Psoas muscle (tissue), 8 donors: ENCODE data around the gene POMC. TPM values are rescaled to one million over a fixed set of nuclear protein-coding genes. Genes with fewer than 3 reads are reported as not detected.

Source experiments
- ATAC-seq, 4 donors: fragments of 200-7000 bp; cut with Tn5 transposase; one replicate each; pipeline ENCODE4 v1.9.1; 2020; ENCODE audit warnings: moderate library complexity in 3 of 4, mild to moderate bottlenecking in 2 of 4
- DNase-seq, 2 donors: peaks; one replicate each; pipeline ENCODE4 v3.0.0-alpha.2; 2020
- H3K27ac ChIP-seq: fragments of 200-600 bp; one replicate; pipeline ENCODE4 v1.8.0; 2022
- H3K27me3 ChIP-seq, 3 donors: fragments of 200-600 bp in 1 of 3; one replicate each; pipeline versions ENCODE4 v1.6.1 to v1.8.0; 2013 to 2022; ENCODE audit warnings: low read length in 2 of 3, mild to moderate bottlenecking in 2 of 3, moderate library complexity in 1 of 3; ENCODE audit not compliant: insufficient read depth in 3 of 3
- H3K36me3 ChIP-seq, 2 donors: fragments of 200-600 bp in 1 of 2; one replicate each; pipeline versions ENCODE4 v1.6.1 to v1.8.0; 2013 to 2022; ENCODE audit warnings: low read depth in 1 of 2, mild to moderate bottlenecking in 1 of 2, moderate library complexity in 1 of 2; ENCODE audit not compliant: insufficient read depth in 1 of 2
- H3K4me1 ChIP-seq: fragments of 200-600 bp; one replicate; pipeline ENCODE4 v1.8.0; 2022
- H3K4me3 ChIP-seq: fragments of 200-600 bp; one replicate; pipeline ENCODE4 v1.8.0; 2022; ENCODE audit warnings: mild to moderate bottlenecking
- H3K9me3 ChIP-seq: fragments of 200-600 bp; one replicate; pipeline ENCODE4 v1.8.0; 2022
- CTCF ChIP-seq: fragments of 200-600 bp; IDR thresholded peaks from one replicate; pipeline ENCODE4 v1.8.0; 2022; ENCODE audit warnings: antibody characterized with exemption
- WGBS, 3 donors: extraction: QIAGEN DNeasy Blood & Tissue Kit; methylation state at CpG; one replicate each; pipeline versions ENCODE4 v1.1.6 to v1.1.7; 2013; 5-methylcytosine and 5-hydroxymethylcytosine counted together
- intact Hi-C, 2 donors: fragments of 100-400 bp; cut with DNase I; formaldehyde crosslinking; loops; one replicate each; pipeline versions ENCODE4 v1.11.0 to v1.14.2; 2022
- polyA plus RNA-seq, 3 donors: library from polyadenylated mRNA; stranded (reverse); fragments of 200-250 nt; gene quantifications; one replicate each; pipeline ENCODE4 v1.2.3, GENCODE V29; 2013
- total RNA-seq, 4 donors: library from RNA; stranded (reverse); fragmentation: NEBNext Ultra II Directional in 2 of 4; extraction: Animal tissue kit (Norgen Biotek cat#: 25700) in 2 of 4; gene quantifications; one replicate each; pipeline versions ENCODE4 v1.2.1 to v1.2.4, GENCODE V29; 2021 to 2023
- donor health status: healthy with polysubstance abuse.
- donor health status: DM: no; HTN: no; CAD: no; lungs with moderate emphysema.
- donor health status: Bipolar disorder and iron deficiency.
- donor health status: healthy.
- donor health status: DM: yes; HTN: yes; CAD: no.
- donor health status: DM: no; HTN: no; CAD: no.
- donor health status: DM: no; HTN: no; CAD: no.
- donor health status: DM: yes; HTN: yes; CAD: no.

POMC gene
- total and polyA plus RNA-seq, 7 donors: 1.8 to 15.2 (median 3.3) TPM

GRCh38 chr2:25115902-25116301, 52.5 kb downstream of the POMC start:
- no peaks in the 10 kb centered on the region for H3K4me1 ChIP-seq
- intact Hi-C loops: no loop called here
- no peaks in the 10 kb centered on the region for H3K9me3 ChIP-seq
- no peaks in the 10 kb centered on the region for H3K36me3 ChIP-seq
- H3K4me3 ChIP-seq: no peak overlapping the region
- DNase-seq (no peak), ATAC-seq (no peak)
- TF ChIP-seq CTCF: no peak
- no peaks in the 10 kb centered on the region for H3K27me3 ChIP-seq
- no peak overlapping the region for H3K27ac ChIP-seq
- 87 to 93% (median 90%) methylated on average over 4 of the region's 4 CpGs for WGBS, 3 donors

GRCh38 chr2:25115249-25115883, 53.0 kb downstream of the POMC start:
- H3K9me3 ChIP-seq: no peaks in the 10 kb centered on the region
- H3K27ac ChIP-seq: no peak overlapping the region
- no peak overlapping the region for H3K4me3 ChIP-seq
- H3K4me1 ChIP-seq: no peaks in the 10 kb centered on the region
- intact Hi-C loops: no loop called here
- no peak for DNase-seq
- no peaks in the 10 kb centered on the region for H3K36me3 ChIP-seq
- WGBS, 3 donors: 94 to 95% (median 94%) methylated on average over 9 of the region's 9 CpGs
- ATAC-seq: no peak
- TF ChIP-seq CTCF: no peak
- H3K27me3 ChIP-seq: no peaks in the 10 kb centered on the region

- Histone ChIP-seq H3K27me3 (no peaks in the 10 kb centered on the region), H3K9me3 (no peaks in the 10 kb centered on the region), H3K36me3 (no peaks in the 10 kb centered on the region), H3K27ac (no peak overlapping the region), H3K4me3 (no peak overlapping the region), H3K4me1 (no peaks in the 10 kb centered on the region)
- TF ChIP-seq CTCF: no peak
- ATAC-seq (no peak), DNase-seq (no peak)
- whole genome bisulfite sequencing, 3 donors: 72 to 84% (median 75%) methylated on average over 3 of the region's 3 CpGs
- intact Hi-C loops: no loop called here
Observed at GRCh38 chr2:25112113-25112512, 56.3 kb downstream of the POMC start.

Other genes with a start within 250 kb of the POMC start
- gene ADCY3, start 248.3 kb downstream of the POMC start, total RNA-seq: 10 to 100 TPM; 12.1 to 15.2 (median 12.9) TPM
- 1 to 10 TPM; 9.2 to 10.0 (median 9.5) TPM for gene ADCY3, start 248.3 kb downstream of the POMC start, polyA plus RNA-seq
- gene DNAJC27, start 196.6 kb downstream of the POMC start, total RNA-seq: 1 to 10 TPM; 4.6 to 8.2 (median 7.1) TPM
- 1 to 10 TPM; 3.3 to 7.6 (median 4.2) TPM for gene DNAJC27, start 196.6 kb downstream of the POMC start, polyA plus RNA-seq
- gene EFR3B, start 126.5 kb downstream of the POMC start, total RNA-seq: 10 to 100 TPM in 1 of 4 donors, 1 to 10 TPM in 3; 1.7 to 12.7 (median 4.0) TPM
- under 1 TPM; 0.59 to 0.88 (median 0.72) TPM for gene EFR3B, start 126.5 kb downstream of the POMC start, polyA plus RNA-seq
- 10 to 100 TPM; 20.6 to 26.2 (median 21.7) TPM for gene DNMT3A, start 173.3 kb upstream of the POMC start, total RNA-seq
- 1 to 10 TPM; 7.1 to 9.9 (median 8.4) TPM for gene DNMT3A, start 173.3 kb upstream of the POMC start, polyA plus RNA-seq